Stromal cell of bone marrow (primary cell): ENCODE measurements around the gene XPNPEP3.
A peak's percentile ranks its signal among the peaks of the same experiment; 100 is the strongest.
"Not testable (repeated sequence)": the region's sequence is repeated elsewhere in the genome, so short reads cannot be mapped to it uniquely, and the experiment has no call there.

ENCODE experiments used
- DNase-seq: peaks from one replicate; pipeline ENCODE4 v3.0.0-alpha.2; 2012; ENCODE audit warnings: low read depth

The XPNPEP3 gene

DNA sequence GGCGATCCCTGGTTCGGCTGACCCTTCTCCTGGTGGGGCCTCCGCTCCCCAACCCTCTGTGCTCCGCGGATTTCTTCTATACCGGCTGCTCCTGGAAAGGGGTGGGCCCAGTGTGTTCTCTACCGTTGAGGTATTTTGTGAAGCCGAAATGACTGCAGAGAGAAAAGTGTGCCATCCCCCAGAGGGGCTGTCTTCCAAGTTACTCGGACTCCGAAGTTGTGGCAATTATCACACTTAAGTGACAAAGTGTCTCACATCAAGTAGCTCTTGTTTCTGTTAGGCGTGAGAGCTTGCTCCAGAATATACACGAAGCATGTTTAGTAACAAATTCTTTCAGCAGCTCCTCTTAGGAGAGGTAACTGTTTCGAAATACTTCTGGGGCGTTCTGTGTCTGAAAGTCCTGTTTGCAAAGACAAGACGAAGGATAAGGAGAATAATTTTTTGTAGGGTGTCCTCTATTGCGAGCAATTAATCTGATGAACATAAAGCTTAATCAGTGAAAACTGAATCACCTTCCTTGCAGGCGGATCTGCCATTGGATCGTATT lies 434 bp downstream of the XPNPEP3 start:
- DNase-seq, result no peak

DNA sequence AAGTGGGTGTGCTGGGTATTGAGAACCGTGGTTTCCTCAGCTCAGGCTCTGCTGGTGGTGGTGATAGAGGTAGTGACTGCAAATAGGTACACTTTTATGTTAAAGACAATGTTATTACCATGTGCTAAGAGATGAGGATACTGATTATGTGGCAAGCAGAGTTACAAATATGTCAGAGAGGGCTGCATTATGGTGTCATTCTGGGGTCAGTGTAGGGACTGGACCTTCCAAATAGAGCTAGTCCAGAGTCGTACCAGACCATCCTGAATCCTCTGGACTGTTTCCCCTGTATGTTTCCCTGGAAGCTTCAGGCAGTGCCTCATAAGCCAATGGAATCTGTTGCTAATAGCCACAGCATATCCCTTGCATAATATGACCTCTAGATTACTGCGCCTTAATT lies 5.1 kb downstream of the XPNPEP3 start, which contains the start of gene DNAJB7:
DNAJB7 (minus strand) TSS at position 101 of the 400 bp plus-strand sequence. CDS start 119 bp downstream, outside the sequence.
- no peak for DNase-seq

DNA sequence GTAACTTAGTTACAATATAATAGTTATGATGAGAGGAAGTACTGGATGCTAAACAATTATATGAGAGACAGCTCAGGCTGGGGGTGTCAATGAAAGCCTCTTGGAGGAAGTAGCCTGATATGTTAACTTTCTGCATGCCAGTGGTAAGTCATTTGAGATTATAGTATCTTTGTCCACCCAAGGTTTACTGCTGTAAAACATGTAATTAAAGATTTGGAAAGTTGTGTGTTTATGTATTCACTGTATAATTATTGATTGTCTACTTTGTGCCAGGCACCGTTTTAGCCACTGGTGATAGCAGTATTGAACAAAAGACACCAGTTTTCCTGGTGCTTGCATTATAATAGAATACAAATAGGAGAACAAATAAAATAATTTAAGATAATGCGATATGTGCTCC lies 5.6 kb downstream of the XPNPEP3 start:
- DNase-seq, result no peak

DNA sequence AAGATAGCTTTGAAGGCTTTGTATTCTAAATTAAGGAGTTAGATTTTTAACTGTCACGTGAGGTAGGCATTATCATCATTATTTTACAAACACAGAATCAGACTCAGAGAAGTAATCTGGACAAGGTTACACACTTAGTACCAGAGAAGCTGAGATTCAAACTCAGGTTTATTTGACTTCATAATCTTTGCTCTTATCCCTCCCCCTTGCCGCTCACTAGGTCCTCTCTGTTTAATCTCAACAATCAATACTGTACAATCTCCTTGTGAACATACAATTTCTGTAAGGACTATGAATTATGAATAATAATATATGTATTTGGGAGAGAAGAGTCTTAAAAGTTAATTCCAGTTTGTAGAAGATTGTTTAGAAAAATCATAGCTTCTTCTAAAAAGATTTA lies 10.2 kb downstream of the XPNPEP3 start:
- no peak for DNase-seq

DNA sequence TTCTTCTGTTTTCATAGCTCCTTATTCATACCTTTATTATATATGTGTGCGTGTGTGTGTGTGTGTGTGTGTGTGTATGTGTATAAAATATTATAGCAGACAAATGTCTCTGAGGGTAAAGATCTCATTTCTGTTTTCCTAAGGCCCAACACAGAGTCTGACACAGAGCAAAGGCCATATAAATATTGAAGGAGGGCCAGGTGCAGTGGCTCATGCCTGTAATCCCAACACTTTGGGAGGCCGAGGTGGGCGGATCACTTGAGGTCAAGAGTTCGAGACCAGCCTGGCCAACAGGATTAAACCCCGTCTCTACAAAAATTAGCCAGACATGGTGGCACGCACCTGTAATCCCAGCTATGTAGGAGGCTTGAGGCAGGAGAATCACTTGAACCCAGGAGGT lies 11.4 kb downstream of the XPNPEP3 start:
- not testable (repeated sequence) for DNase-seq

DNA sequence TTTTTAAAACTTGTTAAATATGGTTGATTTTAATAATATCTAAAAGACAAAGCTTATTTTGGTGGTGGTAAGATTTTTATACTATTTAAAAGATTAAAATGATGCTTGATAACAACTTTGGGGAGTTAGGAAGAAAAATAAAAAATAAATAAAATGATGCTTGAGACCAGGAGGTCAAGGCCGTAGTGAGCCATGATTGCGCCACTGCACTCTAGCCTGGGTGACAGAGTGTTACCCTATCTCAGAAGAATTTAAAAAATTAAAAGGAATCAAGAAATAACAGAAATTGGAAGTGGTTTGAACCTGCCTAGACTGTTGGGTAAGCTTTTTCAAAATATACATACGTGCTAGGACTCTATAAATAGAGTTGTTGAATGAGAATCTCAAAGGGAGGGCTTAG lies 17.1 kb downstream of the XPNPEP3 start:
- no peak for DNase-seq

DNA sequence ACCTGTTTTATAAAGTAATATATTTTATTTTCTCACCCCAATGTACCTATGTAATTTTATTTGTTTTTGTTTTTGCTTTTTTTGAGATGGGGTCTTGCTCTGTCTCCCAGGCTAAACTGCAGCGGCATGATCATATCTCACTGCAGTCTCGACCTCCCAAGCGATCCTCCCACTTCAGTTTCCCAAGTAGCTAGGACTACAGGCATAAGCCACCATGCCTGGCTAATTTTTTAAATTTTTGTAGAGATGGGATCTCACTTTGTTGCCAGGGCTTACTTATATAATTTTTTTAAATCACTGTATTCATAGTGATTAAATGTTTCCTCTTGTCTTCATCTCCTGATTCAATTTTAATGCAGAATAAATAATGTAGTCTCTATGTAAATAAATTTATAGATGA lies 18.2 kb downstream of the XPNPEP3 start:
- DNase-seq, result no peak

DNA sequence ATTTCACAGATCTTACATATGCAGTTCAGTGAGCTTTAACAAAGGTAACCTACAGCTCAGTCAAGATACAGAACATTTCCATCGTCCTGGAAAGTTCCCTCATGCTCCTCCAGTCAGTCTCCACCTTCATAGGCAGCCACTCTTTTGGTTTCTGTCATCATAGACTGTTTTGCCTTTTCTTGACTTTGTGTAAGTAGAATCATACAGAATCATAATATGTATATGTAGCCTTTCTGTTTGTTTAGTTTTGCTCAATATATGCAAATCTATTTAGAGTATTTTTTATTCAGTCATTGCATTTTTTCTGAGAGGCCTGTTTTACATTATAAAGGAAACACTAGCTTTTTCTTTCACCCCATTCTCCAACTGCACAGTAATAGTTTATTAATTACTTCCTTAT lies 20.0 kb downstream of the XPNPEP3 start:
- DNase-seq, result no peak

DNA sequence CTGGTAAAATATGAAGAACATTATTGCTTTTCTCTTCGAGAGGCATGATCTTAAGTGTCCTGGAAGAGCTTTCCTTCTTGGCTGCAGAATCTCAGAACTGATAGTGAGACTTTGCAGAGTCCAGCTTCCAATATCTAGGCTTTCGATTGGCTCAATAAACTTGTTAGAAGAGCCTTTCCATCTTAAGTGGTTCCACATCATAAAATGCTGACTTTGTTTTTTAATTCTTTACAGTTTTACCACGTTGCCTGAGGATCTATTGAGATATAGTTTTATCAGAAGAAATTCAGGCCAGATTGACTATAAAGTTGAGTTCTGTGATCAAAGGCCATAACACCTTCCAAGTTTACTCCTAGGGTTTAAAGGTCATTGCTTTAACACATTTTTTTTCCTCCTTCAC lies 20.5 kb downstream of the XPNPEP3 start:
- no peak for DNase-seq

DNA sequence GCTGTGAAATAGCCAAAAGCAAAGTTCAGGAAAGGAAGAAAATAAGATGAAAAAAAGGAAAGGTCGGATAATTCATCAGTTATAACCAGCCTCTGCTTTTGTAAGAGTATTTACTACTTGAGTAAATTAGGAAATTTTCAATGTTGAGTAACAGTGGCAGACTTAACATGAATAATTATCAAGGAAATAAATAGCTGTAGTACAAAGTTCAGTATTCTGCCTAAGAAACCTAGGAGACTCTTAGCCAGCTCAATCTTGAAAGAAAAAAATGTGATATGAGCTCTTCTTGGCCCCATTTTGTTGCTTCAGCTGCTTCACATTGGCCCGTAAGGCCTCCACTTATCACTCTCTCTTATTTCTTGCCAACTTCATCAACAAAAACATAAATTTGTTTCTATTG lies 22.0 kb downstream of the XPNPEP3 start:
- DNase-seq, result no peak

DNA sequence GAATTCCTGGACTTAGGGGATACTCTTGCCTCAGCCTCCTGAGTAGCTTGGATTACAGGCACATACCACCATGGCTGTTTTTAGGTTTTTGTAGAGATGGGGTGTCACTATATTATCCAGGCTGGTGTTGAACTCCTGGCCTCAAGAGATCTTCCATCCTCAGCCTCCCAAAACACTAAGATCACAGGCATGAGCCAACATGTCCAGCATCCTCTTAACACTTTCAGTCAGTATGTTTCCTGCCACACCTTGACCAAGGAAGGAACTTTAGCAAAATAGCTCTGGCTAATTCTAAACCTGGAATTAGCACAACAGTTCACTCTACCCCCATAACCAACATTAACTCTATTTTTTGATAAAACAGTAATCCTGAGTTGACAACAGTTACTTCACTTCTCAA lies 32.2 kb downstream of the XPNPEP3 start:
- no peak for DNase-seq

DNA sequence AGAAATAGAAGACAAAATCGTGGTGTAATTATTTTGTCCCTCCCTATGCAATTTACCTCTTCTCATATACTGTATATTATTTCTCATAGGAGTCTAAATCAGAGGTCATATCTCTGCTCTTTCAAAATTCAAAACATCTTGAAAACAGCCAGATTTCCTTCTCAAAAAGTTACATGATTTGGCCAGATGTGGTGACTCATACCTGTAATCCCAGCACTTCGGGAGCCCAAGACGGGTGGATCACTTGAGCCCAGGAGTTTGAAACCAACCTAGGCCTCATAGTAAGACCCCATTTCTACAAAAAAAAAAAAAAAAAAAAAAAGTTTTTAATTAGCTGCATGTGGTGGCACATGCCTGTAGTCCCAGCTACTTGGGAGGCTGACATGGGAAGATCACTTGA lies 33.9 kb downstream of the XPNPEP3 start:
- DNase-seq, result no peak

DNA sequence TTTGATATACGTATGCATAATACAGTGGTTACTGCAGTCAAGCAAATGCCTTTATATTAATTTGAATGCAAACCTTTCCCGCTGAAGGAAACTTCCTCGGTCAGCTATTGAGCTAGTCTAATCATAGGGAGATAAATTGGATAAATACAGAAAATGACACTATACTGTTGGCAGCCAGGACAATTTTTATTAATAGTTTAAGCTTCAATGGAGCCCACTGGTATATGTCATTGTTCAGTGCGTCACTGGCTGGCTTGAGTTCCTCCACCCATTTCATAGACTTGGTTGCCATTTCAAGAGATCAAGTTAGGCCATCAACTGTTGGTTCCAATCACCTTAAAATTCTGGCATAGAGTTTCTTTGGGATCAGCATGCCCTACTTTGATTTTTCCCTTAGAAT lies 37.5 kb downstream of the XPNPEP3 start:
- DNase-seq, result no peak

DNA sequence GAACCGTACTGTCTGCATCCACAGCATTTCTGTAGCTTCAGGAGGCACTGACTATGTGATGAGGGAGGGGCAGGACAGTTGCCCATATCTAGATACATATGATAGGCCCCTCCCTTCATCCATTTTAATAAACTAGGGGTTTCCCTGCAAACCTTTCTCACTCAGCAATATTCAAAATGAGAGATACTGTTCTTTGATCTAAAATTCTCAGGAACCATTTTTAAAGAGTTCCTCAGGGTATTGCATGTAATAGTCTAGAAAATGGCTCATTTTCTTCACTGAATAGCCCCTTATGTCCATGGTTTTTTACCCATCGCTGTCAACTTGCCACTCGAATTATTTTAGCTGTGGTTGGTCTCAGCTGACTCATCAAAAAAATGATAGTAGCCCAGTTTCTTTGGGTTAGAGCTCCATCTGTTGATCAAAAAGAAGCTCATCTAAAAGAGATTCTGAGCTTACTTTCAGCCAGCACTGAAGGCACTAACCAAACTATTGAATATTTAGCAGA lies 42.0 kb downstream of the XPNPEP3 start:
- peak; percentile 42 for DNase-seq

DNA sequence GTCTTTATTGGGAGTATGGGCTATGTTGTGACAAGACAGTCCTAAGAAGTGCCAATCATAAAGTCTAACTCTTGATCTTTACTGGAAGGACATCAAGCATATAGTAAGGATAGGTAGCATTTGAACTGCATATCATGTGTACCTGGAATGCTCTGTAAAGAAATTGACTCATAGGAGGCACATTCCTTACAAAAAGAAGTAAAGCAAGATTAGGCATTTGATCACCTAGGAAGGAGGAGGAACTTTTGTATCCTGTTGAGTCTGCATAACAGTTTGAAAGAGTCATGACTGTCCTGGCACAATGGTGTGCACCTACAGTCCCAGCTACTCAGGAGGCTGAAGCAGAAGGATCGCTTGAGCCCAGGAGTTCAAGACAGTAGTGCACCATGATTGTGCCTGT lies 47.2 kb downstream of the XPNPEP3 start:
- no peak for DNase-seq

DNA sequence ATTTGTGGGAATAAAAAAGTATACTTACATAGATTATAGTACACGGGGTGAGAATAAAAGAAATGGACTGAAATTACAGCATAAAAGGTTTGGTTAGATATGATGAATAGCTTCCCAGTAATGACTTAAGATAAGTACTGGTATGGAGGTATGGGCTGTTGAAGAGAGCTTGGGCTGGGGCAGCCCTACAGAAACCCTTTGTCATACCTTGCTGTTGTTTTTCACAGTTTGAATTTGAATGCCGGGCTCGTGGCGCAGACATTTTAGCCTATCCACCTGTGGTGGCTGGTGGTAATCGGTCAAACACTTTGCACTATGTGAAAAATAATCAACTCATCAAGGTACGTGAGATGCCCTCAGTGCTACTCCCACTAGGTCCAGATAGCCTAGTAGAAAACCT lies 51.9 kb downstream of the XPNPEP3 start:
- DNase-seq, result no peak

DNA sequence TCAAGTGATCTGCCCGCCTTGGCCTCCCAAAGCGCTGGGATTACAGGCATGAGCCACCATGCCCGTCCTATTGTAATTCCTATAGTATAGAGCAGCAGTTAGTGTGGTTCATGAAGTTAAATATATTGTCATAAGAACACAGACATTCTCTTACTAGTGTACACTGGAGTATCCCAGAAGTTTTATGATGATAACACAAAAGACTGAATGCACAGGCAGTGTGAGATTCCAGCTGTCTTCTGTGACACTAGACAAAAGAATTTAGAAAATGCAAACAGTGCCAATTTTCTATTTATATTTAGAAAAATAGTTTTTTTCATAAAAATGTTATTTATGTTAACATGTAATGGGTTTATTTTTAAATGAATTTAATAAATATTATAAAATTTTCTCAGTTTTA lies 54.8 kb downstream of the XPNPEP3 start:
- DNase-seq, result no peak

DNA sequence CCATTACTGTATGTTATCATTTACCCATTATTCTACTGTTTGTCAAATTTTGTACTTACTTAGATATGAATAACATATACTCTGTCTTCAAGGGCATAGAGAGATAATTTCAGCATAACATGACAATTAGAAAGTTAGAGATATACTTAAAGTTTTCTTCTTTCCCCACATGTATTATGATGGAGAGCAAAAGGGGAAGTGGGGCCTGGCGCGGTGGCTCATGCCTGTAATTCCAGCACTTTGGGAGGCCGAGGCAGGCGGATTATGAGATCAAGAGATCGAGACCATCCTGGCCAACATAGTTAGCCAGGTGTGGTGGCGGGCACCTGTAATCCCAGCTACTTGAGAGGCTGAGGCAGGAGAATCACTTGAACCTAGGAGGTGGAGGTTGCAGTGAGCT lies 56.0 kb downstream of the XPNPEP3 start:
- not testable (repeated sequence) for DNase-seq

DNA sequence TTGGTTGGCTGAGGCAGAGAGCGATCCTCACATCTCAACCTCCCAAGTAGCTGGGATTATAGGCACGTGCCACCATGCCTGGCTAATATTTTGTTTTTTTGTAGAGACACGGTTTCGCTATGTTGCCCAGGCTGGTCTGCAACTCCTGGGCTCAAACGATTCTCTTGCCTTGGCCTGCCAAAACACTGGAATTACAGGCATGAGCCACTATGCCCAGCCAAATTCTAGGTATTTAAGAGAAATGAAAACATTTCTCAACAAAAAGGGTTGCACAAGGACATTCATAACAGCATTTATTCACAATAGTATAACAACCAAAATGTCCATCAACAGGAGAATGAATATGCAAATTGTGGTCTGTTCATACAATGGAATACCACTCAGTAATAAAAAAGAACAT lies 62.5 kb downstream of the XPNPEP3 start:
- peak; percentile 1 for DNase-seq

DNA sequence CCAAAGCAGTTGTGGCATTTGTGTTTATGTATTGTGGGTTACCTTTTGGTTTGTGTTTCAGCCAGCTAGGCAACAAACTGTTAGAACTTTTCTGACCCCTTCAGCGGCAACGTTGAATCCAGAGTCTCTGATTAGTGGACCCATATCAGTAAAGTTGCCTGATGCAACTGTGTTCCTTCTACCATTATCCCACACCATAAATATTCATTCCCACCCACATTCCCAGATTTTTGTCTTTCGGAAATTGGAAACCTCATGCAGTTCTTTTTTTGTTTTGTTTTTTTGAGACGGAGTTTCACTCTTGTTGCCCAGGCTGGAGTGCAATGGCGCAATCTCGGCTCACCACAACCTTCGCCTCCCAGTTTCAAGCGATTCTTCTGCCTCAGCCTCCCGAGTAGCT lies 63.6 kb downstream of the XPNPEP3 start:
- peak; percentile 1 for DNase-seq

DNA sequence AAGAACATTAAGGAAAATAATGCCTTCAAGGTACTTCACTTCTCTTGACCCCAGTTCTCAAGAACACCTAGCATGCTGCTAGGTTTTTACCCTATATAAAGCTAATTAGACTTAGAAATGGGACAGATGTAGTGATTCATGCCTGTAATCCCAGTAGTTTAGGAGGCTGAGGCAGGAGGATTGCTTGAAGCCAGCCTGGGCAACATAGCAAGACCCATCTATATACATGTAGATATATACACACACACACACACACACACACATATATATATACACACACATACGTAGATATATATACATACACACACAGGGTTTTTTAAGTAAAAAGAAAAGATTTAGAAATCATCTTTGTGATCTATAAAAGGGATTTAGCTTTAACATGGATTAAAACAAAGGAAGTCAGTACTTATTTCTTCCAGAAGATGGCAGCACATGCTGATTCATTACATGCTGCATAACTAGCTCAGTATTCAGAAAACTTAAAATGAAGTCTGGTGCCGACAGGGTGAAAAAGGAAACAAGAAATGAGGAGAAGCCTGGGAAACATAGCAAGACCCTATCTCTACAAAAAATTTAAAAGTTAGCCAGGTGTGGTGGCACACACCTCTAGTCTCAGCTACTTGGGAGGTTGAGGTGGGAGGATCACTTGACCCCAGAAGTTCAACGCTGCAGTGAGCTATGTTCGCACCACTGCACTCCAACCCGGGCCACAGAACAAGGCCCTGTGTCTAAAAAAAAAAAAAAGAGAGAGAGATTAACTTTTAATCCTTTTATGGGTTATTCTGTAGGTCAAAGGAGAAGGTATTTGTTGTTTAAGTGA lies 65.7 kb downstream of the XPNPEP3 start:
- peak; percentile 51 for DNase-seq

DNA sequence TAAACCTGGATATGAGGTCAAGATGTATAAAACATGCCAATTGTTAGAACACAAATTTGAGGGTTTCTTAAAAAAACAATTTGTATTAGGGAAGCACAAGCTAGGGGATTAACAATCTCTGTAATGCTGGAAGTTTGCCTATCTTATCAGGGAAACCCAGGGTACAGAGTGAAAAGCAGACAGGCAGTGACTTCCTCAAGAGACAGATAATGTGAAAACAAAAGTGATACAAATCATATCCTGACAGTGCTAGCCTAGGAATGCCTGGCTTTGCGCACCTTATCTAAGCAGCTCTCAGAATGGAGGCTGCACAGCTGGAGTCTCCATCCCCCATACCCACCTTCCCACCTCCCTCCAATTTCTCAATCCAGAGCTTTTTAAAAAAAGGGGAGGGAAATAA lies 71.7 kb downstream of the XPNPEP3 start:
- DNase-seq, result no peak

DNA sequence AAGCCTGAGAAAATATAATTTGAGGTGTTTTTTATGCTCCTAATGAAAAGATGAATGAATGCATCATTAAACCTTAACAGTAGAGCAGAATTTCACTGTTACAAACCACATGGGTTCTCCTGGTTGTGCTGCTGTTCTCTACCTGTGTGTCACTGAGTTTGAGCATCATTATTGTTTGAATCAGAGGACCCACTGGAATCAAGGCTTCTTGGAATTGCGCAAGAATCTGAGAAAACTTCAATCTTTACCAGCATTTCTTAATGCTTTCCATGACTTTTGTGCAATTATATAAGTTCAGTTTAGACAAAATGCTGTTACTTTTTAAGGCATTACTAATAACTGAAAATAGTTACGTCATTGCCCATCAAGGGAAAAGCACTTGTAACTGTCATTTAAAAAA lies 75.4 kb downstream of the XPNPEP3 start:
- DNase-seq, result no peak

DNA sequence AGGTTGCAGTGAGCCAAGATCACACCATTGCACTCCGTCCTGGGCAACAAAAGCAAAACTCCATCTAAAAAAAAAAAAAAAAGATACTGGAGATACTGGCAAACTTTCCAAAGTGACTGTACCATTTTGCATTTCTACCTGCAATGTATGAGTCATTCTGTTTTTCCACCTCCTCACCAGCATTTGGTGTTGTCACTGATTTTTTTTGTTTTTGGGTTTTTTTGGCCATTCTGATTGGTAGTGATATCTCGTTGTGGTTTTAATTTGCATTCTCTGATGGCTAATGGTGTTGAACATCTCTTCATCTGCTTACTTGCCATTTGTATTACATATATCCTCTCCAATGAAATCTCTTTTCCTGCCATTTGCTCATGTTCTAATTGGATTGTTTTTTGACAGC lies 82.3 kb downstream of the XPNPEP3 start:
- no peak for DNase-seq
